Stomach (tissue), 4 donors: Measurements from ENCODE around the gene FKBP10.

ENCODE experiments used
- EP300 ChIP-seq: sonication (generic); formaldehyde crosslinking; IDR thresholded peaks from one replicate; pipeline ENCODE4 v1.6.1; 2017; ENCODE audit warnings: antibody characterized with exemption
- POLR2A ChIP-seq, 4 donors: fragments of 450-650 bp; IDR thresholded peaks; one replicate each; pipeline ENCODE4 v1.6.1; 2016; ENCODE audit warnings: antibody characterized with exemption in 4 of 4, control low read depth in 2 of 4, mild to moderate bottlenecking in 1 of 4, moderate library complexity in 1 of 4
- POLR2AphosphoS5 ChIP-seq, 3 donors: sonication (generic); formaldehyde crosslinking; IDR thresholded peaks; one replicate each; pipeline ENCODE4 v1.6.1; 2016; ENCODE audit warnings: antibody characterized with exemption in 3 of 3
- TF ChIP-seq, protein P1 (sequence below), 7 experiments: fragments of 450-650 bp in 4 of 7; fragments of 200-600 bp in 3 of 7; sonication (generic) in 3 of 7; IDR thresholded peaks; one replicate each; pipeline ENCODE4 v1.5.1; 2016 to 2019; ENCODE audit warnings: antibody characterized with exemption in 7 of 7, control low read depth in 2 of 7, mild to moderate bottlenecking in 1 of 7

DNA sequence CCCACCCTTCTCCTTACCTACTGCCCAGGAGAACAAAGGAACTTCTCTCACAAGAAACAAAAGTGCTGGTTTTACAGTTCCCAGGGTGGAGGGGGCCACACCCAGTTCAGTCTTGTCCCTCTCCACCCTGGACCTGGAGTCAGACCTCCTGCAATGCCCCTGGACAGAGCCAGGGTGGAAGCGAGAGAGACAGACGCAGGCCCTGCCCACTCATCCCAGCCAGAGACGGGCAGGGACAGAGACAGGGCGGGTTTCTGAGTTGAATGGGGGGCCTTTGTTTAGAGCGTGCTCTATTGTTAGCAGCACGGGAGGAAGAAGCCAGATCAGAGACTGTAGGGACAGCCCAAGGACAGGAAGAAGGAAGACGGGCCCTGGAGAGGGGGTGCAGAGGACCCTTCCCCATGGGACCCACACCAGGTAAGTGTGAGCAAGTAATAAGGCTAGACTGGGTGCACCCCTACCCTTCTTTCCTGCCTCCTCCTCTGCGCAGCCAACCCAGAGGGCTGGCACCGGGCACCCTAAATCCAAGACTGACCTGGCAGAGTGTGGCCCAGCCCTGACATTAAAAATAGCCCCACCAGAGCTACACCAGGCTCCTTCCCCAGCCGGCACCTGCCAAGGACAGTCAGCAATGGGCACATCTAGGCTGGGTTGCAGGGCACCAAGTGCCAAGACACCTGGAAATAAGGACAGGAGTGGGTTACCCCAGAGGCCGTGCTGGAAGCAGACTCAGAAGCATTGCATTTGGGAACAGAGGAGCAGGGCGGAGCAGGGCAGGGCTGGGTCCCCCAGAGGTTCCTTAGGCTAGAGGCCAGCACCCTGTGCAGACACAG, 37.2 kb upstream of the FKBP10 start:
- TF ChIP-seq, protein P1, sequence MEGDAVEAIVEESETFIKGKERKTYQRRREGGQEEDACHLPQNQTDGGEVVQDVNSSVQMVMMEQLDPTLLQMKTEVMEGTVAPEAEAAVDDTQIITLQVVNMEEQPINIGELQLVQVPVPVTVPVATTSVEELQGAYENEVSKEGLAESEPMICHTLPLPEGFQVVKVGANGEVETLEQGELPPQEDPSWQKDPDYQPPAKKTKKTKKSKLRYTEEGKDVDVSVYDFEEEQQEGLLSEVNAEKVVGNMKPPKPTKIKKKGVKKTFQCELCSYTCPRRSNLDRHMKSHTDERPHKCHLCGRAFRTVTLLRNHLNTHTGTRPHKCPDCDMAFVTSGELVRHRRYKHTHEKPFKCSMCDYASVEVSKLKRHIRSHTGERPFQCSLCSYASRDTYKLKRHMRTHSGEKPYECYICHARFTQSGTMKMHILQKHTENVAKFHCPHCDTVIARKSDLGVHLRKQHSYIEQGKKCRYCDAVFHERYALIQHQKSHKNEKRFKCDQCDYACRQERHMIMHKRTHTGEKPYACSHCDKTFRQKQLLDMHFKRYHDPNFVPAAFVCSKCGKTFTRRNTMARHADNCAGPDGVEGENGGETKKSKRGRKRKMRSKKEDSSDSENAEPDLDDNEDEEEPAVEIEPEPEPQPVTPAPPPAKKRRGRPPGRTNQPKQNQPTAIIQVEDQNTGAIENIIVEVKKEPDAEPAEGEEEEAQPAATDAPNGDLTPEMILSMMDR (IDR thresholded peaks at IDR 0.05), result no peak
- TF ChIP-seq POLR2A (IDR thresholded peaks at IDR 0.05) (no peak), EP300 (no peak), POLR2AphosphoS5 (IDR thresholded peaks at IDR 0.05) (no peak)
